H54 (cell line): ENCODE data around the gene ZNF331.

Source experiments
- DNase-seq: peaks from one replicate; pipeline ENCODE4 v3.0.0; 2011; ENCODE audit warnings: low spot score, mixed read lengths; ENCODE audit not compliant: insufficient read length
- FAIRE-seq: peaks from 3 replicates; lab custom pipeline; 2011; peaks lifted over from hg19 to GRCh38; lab: Jason Lieb, UNC
- POLR2A ChIP-seq: IDR thresholded peaks from 2 replicates; pipeline ENCODE4 v1.6.1; 2011; ENCODE audit warnings: low read depth, mild to moderate bottlenecking, low read length

Gene ZNF331

GRCh38 chr19:53537121-53537520 is 824 bp upstream of the ZNF331 start:
- no peak for DNase-seq
- no peak for TF ChIP-seq POLR2A
- FAIRE-seq = no peak

DNA sequence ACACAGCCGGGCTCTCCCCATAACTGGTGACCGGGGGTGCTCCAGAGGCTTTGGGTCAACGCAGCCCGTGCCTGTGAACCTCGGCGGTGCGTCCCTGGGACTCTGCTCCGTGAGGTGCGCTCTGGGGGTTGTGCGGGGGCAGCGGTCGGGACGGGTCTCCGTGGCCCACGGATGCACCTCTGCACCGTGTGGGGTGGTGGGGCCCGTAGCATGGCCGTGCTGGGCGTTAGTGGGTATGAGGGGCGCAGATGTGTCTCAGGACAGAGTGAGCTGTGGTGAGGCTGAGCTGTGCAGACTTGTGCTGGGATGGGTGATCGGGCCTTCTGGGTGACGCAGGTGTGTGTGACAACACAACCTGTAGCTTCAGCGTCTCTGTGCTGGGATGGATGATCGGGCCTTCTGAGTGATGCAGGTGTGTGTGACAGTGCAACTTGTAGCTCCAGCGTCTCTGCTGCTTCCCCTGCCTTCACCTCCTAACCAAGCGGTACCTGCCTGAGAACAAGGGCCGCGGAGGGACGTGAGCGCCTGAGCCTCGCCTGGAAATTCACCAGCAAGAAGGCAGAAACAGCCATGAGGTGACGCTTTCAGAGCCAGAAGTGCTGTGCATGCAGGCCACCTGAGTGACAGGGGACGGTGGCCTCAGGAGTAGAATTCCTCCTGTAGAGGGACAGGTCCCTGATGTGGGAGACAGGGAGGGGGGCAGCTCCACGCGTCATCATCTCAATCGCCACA is 599 bp downstream of the ZNF331 start:
- FAIRE-seq = no peak
- no peak for TF ChIP-seq POLR2A
- no peak for DNase-seq

DNA sequence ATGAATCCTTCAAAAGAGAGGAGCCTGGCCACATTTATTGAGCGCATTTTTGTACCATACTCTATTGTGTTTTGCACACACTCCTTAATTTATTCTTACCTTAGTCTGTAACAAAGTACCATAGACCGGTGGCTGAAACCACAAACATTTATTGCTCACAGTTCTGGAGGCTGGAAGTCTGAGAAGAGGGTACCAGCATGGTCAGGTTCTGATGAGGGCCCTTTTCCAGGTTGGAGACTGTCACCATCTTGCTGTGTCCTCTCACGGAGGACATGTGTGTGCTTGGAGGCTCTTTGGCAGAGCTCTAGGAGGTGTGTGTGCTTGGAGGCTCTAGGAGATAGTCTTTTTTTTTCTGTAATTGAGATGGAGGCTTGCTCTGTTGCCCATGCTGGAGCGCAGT is 2.1 kb downstream of the ZNF331 start:
- DNase-seq (no peak), FAIRE-seq (no peak)
- TF ChIP-seq POLR2A = no peak

- FAIRE-seq (no peak), DNase-seq (peak; percentile 26)
- TF ChIP-seq POLR2A = no peak
Measured at GRCh38 chr19:53541971-53542370, 4.0 kb downstream of the ZNF331 start.

DNA sequence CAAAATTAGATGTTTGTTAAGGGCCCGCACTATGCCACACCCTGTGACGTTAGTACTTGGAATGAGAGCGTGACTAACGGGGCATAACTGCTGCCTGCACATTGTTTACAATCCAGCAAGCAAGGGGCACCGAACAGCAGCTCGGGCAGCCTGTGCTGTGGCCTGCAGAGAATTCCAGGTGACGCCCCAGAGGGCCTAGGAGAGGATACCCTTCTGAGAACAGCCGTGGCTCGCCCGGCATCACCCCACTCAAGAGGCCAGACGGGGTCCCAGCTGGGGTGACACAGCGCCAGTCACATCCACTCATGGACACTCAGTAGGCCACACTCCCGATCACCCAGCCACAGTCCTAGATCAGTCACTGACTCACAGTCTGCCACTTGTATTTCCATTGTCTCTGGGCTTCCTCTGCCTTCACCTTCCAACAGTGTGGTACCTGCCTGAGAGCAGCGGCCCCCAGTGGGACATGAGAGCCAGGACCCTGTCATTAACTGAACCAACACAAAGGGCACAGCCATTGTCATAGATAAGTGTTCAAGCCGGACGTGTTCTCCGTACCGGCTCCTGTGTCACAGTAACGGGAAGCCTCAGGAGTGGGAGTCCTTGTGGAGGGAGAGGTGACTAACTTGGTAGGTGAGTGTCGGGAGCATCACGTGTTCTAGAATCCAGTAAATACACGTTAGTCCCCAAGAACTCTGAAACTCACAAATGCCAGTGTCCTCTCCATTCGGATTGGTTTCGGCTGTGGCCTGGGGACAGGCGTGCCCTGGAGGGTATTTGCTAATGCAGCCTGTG is 7.5 kb downstream of the ZNF331 start:
- peak; percentile 92 for DNase-seq
- TF ChIP-seq POLR2A = peak; percentile 35; the same call in 1 of the 2 replicates
- peak; percentile 70 for FAIRE-seq

DNA sequence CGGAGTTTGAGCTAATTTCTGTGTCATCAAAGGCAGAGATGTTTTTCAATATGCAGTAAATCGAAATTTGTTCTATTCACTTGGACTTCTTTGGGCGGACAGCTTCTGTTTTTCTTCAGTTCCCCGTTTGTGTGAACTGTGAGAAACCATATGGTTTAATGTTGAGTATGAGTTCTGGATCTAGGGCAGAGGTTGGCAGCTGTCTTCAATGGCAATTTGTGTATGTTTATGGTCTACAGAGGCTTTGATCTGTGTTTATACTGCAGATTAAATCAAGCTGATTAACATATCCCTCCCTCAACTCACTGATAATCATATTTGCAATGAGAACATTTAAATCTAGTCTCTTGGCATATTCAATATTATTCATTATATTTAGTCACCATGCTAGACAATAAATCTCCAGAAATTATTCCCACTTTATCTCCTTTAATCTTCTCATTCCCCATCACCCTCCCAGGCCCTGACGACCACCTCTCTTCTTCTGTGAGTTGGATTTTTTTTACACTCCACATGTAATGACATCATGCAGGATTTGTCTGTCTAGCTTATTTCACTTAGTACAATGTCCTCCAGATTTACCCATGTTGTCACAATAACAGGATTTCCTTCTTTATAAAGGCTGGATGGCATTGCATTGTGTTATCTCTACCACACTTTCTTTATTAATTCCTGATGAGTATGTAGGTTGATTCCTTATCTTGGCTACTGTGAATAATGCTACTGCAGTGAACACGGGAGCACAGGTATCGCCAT is 9.0 kb downstream of the ZNF331 start:
- FAIRE-seq = no peak
- no peak for DNase-seq
- no peak for TF ChIP-seq POLR2A

GRCh38 chr19:53549340-53549739 is 11.4 kb downstream of the ZNF331 start:
- DNase-seq (no peak), FAIRE-seq (no peak)
- no peak for TF ChIP-seq POLR2A

GRCh38 chr19:53552001-53552721 is 14.2 kb downstream of the ZNF331 start:
- FAIRE-seq (no peak), DNase-seq (no peak)
- TF ChIP-seq POLR2A = no peak

DNA sequence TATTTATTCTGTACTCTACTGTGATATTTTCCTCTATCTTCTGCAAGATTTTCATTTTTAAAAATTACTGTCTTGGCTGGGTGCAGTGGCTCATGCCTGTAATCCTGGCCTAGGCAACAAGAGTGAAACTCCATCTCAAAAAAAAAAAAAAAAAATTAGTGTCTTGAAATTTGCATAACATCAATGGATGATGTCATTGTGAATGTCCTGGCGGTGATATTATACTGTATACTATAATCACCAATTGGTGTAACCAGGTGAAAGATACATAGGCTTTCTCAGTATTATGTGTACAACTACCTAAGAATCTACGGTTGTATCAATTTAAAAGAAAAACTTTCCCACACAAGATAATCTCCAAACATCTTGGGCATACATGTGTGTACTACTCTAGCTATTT is 15.2 kb downstream of the ZNF331 start:
- FAIRE-seq (no peak), DNase-seq (no peak)
- TF ChIP-seq POLR2A = no peak

DNA sequence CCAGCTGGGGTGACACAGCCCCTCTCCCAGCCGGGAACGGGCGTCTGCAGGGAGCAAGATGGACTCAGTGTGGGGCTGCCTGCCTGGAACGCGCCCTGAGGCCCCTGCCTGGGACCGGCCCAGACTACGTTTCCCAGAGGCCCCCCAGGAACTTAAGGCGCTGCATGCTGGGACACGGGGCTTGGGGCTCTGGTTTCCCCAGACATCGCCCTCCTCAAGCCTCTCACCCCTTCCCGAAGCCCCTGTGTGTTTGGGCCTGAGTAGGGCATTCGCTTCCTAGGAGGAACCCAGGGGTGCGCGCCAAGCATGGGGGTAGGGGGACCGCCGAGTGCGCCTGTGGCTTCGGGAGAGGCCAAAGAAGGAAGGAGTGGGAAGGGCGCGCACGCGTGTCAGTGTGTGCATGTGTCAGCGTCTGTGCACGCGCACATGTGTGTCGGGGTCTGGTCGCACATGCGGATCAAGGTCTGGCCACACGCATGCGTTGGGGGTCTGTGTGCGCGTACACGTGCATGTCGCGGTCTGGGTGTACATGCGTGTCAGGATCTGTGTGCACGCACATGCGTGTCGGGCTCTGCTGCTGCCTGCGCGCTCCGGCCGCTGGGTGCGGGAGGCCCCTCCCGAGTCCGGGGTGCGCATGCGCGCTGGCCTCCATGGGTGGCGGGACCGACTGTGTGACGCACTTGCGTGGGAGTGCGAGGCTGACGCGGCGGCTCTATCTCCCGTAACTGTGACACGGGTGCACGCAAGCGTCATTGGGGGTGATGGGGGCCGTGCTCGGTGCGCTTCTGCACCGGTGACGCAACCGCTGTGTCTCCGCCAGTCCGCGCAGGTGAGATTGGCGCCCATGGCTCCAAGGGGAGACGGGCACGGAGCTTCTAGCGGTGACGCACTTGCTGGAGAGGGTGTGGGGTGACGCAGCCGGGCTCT is 16.2 kb downstream of the ZNF331 start:
- DNase-seq (peak; percentile 79), FAIRE-seq (no peak)
- TF ChIP-seq POLR2A = peak; percentile 74

GRCh38 chr19:53554804-53555203 is 16.9 kb downstream of the ZNF331 start:
- DNase-seq (no peak), FAIRE-seq (no peak)
- TF ChIP-seq POLR2A = no peak

- FAIRE-seq (no peak), DNase-seq (no peak)
- no peak for TF ChIP-seq POLR2A
Measured at GRCh38 chr19:53555352-53555751, 17.4 kb downstream of the ZNF331 start.

DNA sequence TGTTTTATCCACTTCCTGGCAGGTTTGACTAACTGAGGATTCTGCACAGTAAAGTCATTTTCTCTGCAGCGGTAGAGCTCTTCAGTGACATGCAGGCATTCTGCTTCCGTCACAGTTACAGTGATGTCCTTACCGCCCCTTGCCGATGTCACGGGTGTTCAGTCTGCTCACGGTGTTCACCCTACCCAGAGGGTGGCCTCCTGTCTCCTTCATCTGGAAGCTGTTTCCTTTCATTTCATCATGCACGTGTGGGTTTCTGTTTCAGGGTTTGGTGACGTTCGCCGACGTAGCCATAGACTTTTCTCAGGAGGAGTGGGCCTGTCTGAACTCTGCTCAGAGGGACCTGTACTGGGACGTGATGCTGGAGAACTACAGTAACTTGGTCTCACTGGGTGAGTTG is 33.4 kb downstream of the ZNF331 start:
- FAIRE-seq = no peak

More for the DNA sequence above, 33.4 kb downstream of the ZNF331 start:
- TF ChIP-seq POLR2A = no peak
- no peak for DNase-seq
